KG1 (cell line): ENCODE measurements around the gene KCNV2.

Source experiments
- DNase-seq: peaks from one replicate; lab custom pipeline; 2025; lab: John Stamatoyannopoulos, UW

The KCNV2 gene

DNA sequence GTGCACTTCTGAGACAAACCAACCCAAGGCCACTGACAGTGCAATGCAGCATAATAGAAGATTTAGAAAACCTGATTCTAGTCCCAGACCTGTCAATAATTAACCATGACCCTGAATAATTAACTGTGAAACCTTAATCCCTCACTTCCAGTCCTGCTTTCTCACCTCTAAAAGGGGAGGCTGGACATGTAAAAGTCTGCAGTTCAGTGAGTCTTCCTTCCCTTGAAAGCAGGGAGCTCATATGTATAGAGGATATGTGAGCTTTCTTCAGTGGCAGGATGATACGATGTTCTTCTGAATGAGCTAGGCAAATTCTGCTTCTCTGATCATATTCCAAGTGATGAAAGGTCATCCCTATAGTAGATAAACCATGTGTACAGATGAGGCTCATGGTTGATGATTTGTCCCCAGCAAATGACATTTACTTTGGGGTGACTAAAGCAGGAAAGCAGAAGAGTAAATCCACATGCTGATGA, 2.9 kb downstream of the KCNV2 start:
- DNase-seq = no peak

DNA sequence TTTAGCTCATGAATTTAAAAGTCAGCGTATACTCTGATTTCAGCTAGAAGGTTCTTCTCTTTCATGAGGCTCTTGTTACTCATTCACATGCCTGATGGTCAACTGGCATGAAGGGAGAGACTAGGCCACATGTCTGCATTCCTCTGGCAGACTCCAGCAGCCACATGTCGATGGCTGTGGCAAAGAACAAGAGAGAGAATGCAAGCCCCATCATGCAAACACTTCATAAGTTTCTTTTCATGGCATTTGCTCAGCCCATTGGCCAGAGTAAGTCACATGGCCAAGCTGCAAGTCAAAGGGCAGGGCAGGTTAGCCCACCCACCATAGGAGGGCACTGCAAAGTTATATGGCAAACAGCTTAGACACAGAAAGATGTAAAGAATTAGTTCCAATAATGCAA, 5.4 kb downstream of the KCNV2 start:
- DNase-seq = no peak

GRCh38 chr9:2723376-2724065, 6.2 kb downstream of the KCNV2 start:
- DNase-seq = no peak

DNA sequence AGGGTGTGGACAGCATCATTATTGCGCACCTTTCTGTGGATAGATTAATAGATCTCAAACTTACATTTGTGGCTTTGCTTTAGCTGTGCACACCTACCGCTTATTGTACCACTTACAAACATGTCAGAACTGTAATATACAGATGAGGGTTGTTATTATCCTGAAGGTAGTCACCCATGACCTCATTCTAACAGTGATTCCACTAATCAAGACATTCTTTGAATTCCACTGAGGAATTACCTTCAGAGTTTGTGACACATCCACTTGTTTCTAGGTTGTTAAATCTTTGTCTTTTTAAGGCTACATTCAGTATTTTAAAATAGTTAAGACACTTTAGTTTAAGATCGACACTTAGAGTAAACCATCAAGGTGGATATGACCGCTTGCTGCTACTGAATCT, 7.8 kb downstream of the KCNV2 start:
- DNase-seq = no peak

DNA sequence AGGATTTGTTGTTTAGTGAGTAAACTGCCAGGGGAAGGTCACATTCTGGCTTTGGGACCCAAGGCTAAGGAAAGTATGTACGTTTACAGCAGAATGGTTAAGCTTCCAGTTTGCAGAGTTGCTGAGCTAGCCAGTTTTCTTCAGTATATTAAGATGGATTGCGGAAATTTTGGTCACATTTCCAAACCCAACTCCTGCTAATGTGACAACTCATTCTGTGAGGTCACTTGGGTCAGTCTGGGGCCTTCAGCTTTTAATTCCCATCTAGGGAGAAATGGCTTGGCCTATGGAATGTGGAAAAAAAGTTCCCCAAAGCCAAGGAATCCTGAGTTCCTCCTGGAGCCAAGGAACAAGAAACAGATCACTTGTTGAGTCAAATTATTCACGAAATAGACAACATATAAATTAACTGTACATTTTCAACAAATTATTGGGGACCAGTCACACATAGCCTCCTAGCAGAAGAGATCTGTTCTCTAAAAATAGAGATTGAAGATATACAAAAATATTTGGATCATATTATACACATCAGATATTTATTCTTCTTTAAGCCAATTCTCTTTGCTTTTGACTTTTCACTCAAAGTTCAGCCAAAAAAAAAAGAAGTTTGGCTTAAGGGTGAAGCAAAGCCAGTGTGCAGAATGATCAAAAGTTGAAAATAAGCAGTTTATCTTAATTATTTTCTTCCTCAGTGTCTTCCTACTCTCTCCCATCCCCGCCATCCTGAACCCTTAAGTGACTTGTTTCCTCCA, 8.8 kb downstream of the KCNV2 start:
- no peak for DNase-seq

- DNase-seq = no peak
Measured at GRCh38 chr9:2726650-2727340, 9.5 kb downstream of the KCNV2 start.

- DNase-seq = no peak
Measured at GRCh38 chr9:2727374-2727773, 10.1 kb downstream of the KCNV2 start.

GRCh38 chr9:2727966-2728613, 10.8 kb downstream of the KCNV2 start:
- no peak for DNase-seq

- DNase-seq = no peak
Measured at GRCh38 chr9:2729003-2729402, 11.7 kb downstream of the KCNV2 start.

- no peak for DNase-seq
Measured at GRCh38 chr9:2729721-2730120, 12.4 kb downstream of the KCNV2 start.

- DNase-seq = no peak
Measured at GRCh38 chr9:2730971-2731370, 13.7 kb downstream of the KCNV2 start.

GRCh38 chr9:2732492-2732891, 15.2 kb downstream of the KCNV2 start:
- DNase-seq = no peak

GRCh38 chr9:2740616-2741015, 23.3 kb downstream of the KCNV2 start:
- DNase-seq = no peak

GRCh38 chr9:2741441-2742158, 24.3 kb downstream of the KCNV2 start:
- no peak for DNase-seq

GRCh38 chr9:2742214-2742613, 24.9 kb downstream of the KCNV2 start:
- no peak for DNase-seq

DNA sequence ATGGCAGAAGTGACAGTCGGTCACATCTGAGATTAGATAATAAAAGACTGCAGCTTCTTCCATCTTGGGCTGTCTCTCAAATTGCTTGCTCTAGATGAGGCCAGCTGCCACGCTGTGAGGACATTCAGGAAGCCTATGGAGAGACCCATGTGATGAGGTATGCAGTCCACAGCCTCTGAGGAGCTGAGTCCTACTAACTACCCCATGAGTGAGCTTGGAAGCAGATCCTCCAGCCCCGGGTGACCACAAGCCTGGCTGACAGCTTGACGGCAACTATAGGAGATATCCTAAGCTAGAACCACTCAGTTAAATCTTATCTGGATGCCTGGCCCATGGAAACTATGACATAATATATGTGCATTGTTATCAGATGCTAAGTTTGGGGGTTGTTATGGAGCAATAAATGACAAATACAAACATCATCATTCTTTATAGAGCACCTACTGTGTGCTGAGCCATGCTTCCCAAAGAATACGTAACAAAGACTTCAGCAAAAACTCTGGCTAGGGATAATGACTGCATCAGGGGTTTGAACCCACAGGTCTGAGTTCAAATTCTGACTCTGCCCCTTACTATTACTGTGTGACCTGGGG, 26.7 kb downstream of the KCNV2 start:
- DNase-seq = no peak

DNA sequence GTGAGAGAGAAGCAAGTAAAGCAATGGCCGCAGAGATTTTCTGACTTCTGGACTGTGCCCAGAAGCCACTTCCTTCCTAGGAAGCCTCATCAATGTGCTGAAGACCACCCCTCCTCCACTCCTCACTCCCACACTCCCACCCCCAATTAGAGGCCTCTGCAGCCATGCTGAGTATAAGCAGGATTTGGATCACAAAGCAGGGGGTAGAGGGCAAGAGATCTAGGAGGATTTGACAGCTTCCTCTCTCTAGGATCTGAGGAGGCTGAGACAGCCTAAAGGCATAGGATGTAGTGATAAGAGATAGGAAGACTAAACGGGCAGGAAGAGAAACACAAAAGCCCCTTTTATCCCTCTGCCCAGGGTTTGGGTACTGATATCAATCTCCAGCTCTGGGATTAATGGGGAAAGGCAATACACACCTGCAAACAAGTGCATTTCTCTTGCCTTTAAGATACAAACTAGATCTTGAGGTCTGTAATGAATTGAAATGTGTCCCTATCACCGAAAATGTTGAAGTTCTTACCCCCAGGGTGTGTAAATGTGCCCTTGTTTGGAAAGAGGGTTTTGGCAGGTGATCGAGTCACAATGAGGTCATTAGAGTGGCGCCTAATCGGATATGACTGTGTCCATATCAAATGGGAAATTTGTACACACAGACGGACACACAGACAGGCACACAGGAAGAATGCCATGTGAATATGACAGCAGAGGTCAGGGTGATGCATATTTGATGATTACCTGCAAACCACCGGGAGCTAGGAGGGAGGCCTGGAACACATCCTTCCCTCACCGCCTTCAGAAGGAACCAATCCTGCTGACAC, 28.5 kb downstream of the KCNV2 start:
- DNase-seq = no peak

GRCh38 chr9:2749485-2749884, 32.2 kb downstream of the KCNV2 start:
- no peak for DNase-seq

GRCh38 chr9:2755285-2755684, 38.0 kb downstream of the KCNV2 start:
- no peak for DNase-seq

- DNase-seq = no peak
Measured at GRCh38 chr9:2758162-2758897, 41.0 kb downstream of the KCNV2 start.
